GM21786 (cell line): ENCODE measurements around the gene TSPAN18.

ENCODE experiments used
- ATAC-seq: cut with Tn5 transposase; IDR thresholded peaks from one replicate; pipeline ENCODE4 v1.9.1; 2021; ENCODE audit not compliant: unreplicated experiment

TSPAN18 gene

DNA sequence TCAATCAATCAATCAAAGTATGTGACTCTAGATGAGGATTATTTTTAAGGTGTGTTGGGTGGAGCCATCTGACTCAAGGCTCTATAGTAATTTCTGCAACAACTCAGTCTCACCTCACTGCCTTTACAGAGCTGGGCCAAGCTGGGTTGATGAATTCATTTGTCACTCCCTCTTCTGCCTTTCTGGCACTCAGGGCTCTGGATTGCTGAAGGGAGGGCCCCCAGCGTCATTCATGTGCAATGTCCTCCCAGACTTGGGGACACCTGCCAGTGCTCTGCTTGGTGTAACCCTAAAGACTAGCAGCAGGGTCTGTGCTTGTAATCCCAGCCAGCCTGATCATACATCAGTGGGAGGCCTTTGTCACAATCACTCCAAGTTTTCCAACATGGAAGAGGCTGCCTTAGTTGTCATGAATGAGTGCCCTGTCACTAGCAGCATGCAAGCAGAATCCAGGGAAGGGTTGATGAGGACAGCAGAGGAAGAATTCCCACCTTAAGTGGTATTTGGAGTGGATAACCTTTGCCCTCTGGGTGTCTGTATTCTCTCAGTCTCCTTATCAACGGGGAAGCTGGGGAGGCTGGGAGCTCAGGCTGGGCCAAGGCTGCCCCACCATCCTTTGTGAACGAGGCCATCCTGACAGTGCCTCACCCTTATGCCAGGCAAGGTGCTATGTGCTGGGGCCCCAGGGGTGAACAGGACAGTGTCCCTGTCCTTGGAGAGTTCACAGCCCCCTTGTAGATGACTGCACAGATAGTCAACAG lies 225.9 kb downstream of the TSPAN18 start:
- ATAC-seq = no peak

- ATAC-seq = no peak
Measured at GRCh38 chr11:44954051-44954906, 227.5 kb downstream of the TSPAN18 start.

DNA sequence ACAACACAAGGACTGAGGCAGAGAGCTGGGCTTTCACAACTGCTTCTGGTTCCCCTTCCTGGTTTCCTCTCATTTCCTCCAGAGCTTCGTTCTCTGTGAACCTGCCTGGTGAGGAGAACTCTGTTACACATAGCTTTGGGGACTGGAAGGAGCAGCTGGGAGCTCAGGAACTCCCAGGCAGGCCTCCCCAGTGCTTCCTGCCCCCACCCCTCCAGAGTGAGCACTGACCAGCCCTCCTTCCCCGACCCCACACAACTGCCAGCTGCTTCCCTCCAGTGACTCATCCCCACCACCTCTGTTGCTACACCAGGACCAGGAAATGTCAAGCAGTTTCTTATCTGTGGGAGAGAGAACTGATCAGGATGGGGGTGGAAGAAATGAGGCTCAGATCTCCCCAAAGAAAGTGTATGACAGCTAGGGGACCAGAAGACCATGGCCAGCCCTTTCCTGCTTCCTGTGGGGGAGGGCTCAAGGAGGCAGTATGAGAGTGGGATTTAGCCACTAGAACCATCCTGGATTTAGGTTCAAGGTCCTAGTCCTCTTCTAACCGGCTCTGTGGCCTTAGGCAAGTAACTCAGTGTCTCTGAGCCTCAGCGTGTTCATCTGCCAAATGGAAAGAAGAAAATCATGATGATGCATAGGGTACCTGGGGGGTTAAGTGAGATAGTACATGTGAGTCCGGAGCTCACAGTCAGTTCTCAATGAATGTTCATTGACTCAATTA lies 228.4 kb downstream of the TSPAN18 start:
- ATAC-seq = no peak

DNA sequence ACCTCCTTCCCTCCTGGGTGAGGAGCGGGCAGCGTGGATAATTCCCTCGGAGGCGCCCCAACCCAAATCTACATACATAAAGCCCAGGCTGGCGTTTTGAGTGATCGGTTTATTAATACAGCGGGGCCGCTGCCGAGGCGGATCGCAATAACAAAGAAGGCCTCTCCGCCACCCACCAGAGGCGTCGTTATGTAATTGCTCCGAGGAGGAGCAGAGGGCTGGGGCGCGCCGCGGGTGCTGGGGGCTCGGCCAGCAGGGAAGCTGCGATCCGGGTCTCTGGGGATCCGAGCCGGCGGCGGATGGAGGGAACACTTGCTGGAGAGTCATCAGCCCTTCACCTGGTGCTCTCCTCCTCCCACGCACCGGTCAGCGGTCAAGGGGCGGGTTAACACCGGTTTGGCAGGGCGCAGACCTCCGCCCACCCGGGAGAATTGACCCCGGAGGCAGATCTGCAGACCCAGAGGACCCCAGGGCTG lies 230.3 kb downstream of the TSPAN18 start:
- no peak for ATAC-seq

DNA sequence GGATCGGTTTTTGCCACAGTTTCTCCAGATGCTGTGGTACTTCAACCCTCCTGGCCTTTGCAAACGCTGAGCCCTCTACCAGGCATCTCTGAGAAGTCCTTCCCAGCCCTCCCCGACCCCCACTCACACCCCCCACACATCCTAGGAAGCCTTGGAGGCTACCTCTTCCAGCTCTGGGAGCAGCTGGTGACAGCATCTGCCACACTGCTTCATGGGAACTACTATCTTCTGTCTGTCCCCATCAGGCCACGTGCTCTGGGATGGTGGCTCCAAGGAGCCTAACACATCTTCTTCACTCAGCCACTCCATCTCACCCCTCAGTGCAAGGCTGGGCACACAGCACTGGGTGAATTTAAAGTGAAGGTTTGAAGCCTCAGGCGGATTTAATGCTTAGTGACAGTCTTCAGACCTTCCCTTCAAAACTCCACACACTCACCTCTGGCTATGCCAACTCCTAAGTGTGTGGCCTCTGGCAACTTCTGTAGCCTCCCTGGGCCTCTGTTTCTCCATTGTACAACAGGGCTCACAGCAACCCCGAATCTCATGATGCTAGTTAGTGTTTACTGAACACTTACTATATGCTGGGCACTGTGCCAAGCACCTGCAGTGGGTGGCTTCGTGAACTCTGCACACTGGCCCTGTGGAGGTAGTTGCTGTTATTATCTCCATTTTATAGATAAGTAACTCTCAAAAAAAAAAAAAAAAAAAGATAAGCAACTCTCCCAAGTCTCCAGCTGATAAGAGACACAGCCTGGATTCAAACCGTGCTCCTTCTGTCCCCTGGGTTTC lies 231.2 kb downstream of the TSPAN18 start:
- ATAC-seq = no peak

GRCh38 chr11:44959064-44959463 lies 232.3 kb downstream of the TSPAN18 start:
- no peak for ATAC-seq

DNA sequence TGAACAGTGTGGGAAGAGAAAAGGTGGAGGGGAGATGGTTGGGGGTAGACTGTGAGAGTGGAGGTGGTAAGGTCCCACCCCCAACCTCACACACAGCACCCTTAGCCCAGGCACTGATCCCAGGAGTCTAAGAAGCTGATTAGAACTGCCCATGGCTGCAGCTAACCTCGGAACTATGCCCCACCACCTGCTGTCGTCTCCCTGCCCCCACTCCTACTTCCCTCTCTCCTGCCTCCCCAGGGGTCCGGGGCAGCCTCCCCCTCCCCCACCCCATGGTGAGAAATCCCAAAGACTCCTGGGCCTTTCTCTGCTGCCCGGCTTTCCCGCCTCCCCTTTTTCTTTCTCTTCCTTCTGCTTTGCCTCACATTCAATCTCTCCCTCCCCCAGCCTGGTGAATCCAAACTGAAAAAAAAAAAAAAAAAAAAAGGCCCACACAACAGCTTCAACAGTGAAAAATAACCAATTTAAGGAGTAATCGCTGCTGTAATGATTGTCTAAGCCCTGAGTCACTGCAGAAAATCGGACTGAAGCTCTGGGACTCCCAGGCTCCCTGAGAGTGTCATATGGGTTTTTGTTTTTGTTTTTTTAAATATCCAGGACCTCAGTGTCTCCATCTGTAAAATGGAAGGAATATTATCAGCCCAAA lies 233.6 kb downstream of the TSPAN18 start:
- ATAC-seq = no peak

DNA sequence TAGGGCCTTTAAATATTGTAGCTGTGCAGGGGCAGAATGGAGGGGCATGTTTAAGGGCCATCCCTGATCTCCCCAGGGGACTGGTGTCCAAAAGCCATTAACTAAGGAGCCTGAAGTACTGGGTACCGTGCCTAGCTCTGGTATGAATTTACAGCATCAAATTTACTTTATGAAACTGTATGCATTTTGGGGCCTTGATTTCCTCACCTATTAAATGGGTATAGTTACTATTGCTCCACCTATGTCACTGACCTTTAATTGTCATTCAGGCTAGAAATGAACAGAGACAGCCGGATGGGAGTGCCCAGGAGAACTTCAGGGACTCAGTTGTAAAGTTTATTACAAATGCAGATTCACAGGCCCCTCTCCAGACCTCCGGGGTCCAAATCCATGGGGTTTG lies 235.7 kb downstream of the TSPAN18 start:
- no peak for ATAC-seq

DNA sequence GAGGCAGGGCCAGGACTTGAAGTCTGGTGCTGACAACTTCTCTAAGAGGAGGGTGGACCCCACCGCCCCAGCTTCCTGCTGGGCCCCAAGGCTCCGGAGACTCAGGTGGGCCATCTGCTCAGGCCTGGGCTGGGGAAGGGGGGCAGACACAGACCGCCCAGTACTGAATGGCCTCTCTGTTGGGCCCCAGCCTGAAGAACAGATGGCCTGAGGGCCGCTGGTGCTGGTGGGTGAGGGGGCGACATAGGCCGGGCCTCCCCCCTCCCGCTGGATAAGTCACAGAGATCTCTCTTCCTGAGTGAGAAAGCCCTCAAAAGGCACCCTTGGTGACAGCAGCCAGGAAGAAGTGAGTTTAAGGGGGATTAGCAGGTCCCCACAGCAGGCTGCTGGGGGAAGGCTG lies 236.4 kb downstream of the TSPAN18 start:
- ATAC-seq = no peak

DNA sequence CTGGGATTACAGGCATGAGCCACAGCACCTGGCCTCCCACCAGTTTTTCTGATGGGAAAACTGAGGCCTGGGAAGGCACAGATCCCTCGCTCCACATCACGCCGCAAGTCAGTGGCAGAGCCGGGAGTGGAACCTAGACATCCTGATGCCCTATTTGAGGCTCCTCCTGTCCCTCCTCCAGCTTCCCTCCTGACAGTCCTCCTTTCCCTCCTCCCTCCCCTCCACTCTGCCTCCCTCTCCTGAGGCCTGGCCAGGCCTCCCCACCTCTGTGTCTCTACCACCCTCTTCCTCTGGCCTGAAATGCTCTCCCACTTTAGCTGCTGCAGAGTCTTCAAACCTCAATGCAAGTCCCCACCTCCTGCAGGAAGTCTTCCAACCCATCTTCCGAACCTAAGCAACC lies 237.2 kb downstream of the TSPAN18 start:
- ATAC-seq = no peak

DNA sequence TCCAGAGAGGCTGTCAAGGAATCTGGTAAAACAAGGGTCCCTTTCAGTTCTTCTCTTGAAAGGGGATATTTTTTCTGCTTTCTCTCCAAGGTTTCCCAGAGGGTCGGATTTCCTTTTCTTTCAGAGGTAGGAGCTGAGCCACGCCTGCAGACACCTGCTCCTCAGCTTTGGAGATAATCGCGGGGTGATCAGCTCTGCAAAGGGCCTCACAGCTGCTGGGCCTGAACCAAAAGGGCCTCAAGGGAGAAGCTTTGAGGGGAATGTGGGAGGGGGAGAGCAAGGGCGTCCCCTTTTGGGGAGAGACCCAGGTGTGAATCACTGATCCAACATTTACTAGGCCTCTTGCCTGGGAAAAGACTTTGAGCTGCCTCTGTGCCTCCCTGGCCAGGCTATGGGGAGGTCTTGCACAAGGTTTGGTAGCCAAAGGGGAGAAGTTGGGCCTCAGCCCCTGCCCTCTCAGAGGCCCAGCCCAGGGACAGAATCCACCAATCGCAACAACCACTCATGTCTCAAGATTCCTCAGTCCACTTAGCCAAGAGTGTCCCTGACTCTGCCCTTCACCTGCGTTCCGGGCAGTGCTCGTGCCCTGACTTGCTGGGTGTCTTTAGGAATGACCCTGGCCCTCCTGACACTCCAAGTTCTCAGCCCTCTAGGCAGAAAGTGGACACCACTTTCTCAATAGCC lies 237.9 kb downstream of the TSPAN18 start:
- no peak for ATAC-seq

DNA sequence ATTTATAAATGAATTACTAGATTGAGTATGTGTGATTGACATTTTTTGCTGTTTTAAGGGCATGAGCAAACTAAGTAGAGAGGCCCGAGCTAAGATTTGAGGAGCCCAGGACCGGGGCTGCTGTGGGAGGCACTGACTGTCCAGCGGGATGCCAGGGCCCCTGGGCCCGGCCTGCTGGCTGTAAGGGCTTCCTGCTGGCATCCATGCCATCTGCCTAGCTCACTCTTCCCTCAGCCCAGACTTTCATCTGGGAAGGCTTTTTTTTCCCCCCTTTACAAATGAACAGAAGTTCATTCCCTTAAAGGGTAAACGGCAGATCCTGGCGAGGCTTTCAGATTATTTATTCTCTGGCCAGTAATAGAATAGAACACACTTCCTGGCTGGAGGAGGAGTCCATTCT lies 239.9 kb downstream of the TSPAN18 start:
- ATAC-seq = no peak

DNA sequence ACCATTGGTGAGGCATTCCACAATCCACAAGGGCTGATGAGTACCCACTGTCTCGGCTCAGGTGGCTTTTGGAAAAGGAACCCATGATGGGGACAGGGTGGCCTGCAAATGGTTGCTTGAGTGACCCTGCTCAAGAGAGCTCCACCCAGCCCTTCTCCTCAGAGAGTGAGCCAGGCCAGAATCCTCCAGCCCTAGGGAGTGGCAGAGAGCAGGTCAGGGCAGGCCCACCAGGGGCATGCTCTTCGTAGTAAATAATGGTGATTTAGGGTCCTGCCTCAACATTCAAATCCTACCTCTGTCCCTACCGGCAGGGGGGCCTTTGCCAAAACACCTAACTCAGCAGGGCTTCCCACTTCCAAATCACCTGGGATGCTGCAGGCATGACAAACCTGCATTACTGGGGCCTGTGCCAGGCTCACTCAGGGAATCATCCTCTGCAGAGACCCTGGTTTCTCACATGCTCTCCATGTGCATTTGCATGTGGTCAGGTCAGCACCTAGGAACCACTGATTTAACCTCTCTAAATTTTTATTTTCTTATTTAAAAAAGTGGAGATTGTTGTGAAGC lies 241.3 kb downstream of the TSPAN18 start:
- ATAC-seq = no peak

DNA sequence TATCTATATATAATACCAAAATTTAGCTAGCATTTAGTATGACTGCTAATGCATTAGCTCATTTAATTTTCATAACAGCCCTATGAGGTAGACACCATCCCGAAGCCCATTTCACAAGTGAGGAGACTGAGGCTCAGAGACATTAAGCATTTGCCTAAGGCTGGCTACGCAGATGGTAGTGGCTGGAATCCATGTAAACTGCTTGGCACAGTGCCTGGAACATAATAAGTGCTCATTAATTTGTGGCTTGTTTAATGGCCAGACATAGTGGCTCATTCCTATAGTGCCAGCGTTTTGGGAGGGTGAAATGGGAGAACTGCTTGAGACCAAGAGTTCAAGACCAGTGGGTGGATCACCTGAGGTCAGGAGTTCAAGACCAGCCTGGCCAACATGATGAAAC lies 241.7 kb downstream of the TSPAN18 start:
- ATAC-seq = no peak

DNA sequence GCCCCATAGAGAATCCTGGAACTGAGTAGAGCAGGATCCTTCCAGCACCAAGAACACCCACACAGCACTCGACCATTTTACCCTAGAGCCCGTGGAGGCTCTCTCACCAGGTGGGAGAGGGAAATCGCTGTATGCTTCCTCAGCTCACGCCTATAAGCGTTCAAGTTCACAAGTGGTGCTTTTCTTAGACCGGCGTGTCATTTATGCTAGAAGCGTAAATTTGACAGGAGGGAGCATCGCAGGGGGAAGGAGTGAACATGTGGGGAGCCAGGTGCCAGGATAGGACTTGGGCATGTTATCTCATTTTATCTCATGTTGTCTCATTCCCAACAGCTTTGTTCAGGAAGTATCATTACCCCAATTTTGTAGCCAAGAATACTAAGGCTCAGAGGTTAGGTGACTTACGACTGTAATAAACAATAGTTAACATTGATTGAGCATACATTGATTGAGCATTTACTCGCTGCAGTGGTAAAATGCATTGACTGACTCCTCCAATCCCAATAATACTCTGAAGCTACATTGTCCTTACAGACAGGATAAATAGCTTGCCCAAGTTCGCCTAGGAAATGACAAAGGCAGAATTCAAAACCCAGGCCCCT lies 243.0 kb downstream of the TSPAN18 start:
- ATAC-seq = no peak

DNA sequence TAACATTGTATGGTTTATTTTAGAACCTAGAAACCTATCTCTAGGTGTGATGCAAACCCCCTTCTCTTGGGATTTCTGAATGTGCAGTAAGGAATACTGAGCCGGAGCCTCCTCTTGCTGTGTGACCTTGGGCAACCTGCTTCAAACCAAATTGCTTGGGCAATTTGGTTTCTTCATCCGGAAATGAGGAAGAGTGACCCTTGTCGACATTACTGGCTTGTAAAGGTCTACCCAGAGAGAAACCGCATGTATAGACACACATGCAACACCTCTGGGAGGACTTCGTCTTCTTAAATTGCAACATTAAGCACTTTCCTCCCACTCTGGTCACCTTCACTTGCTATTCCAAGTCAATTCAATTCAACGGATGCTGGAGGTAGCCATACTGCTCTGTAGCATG lies 243.5 kb downstream of the TSPAN18 start:
- no peak for ATAC-seq

GRCh38 chr11:44971185-44971584 lies 244.4 kb downstream of the TSPAN18 start:
- ATAC-seq = no peak

- no peak for ATAC-seq
Measured at GRCh38 chr11:44972746-44973435, 246.1 kb downstream of the TSPAN18 start.
